K562 (cell line): ENCODE data around the gene CELSR3. TPM values are rescaled to one million over a fixed set of nuclear protein-coding genes. Genes with fewer than 3 reads are reported as not detected.

Experiments
- BCOR ChIP-seq: fragments of 450-650 bp; IDR thresholded peaks from 2 replicates; pipeline ENCODE4 v1.6.1; 2016
- BRD9 ChIP-seq: fragments of 450-650 bp; IDR thresholded peaks from 2 replicates; pipeline ENCODE4 v1.6.1; 2018; ENCODE audit warnings: low read depth; ENCODE audit not compliant: partially characterized antibody
- CREB1 ChIP-seq, 2 experiments: sonication (generic) in 1 of 2; formaldehyde crosslinking in 1 of 2; IDR thresholded peaks; 2 replicates each; pipeline versions ENCODE4 v1.6.1 to v1.8.0; 2012 to 2022; ENCODE audit warnings: inconsistent platforms in 1 of 2, mild to moderate bottlenecking in 1 of 2, missing genetic modification reagents in 1 of 2, moderate library complexity in 1 of 2
- HMG20B ChIP-seq: fragments of 250-450 bp; sonication (Bioruptor Pico); IDR thresholded peaks from 2 replicates; pipeline ENCODE4 v1.5.0; 2021; ENCODE audit warnings: mild to moderate bottlenecking
- polyA plus RNA-seq, 8 experiments: library from polyadenylated mRNA; depleted of rRNA in 4 of 8; stranded (reverse) in 5 of 8; unstranded in 3 of 8; fragments of >200 nt; fragmentation: Nextera tagmentation in 2 of 8; fragmentation: Illumina TruSeq in 1 of 8; extraction: Ambion mirVana in 2 of 8; extraction: Trizol in 1 of 8; gene quantifications; 2 replicates each; pipeline versions ENCODE4 v1.2.1 to v1.2.3, GENCODE V29; 2011 to 2014; ENCODE audit warnings: inconsistent platforms in 1 of 8, missing spikeins in 1 of 8
- total RNA-seq, 7 experiments: library from RNA; depleted of rRNA in 6 of 7; stranded (reverse); fragments of >200 nt in 6 of 7; fragmentation: Illumina TruSeq in 2 of 7; extraction: Trizol in 2 of 7; gene quantifications; 2 replicates each; pipeline versions ENCODE4 v1.2.1 to v1.2.3, GENCODE V29; 2011 to 2021; ENCODE audit warnings: low replicate concordance in 1 of 7
- TF ChIP-seq, protein P1 (sequence below): sonication (generic); formaldehyde crosslinking; IDR thresholded peaks from 2 replicates; pipeline ENCODE4 v1.8.1; 2023; ENCODE audit warnings: mild to moderate bottlenecking, missing genetic modification reagents
- TF ChIP-seq, protein P2 (sequence below): fragments of 450-650 bp; formaldehyde crosslinking; IDR thresholded peaks from 2 replicates; pipeline ENCODE4 v1.4.0; 2020; ENCODE audit warnings: mild to moderate bottlenecking
- TF ChIP-seq, protein P3 (sequence below): fragments of 450-650 bp; formaldehyde crosslinking; IDR thresholded peaks from 2 replicates; pipeline ENCODE4 v1.4.0; 2020; ENCODE audit warnings: mild to moderate bottlenecking, moderate library complexity
- TF ChIP-seq, protein P4 (sequence below): fragments of 200-600 bp; sonication (generic); IDR thresholded peaks from one replicate; pipeline ENCODE4 v1.6.1; 2012; ENCODE audit warnings: mild to moderate bottlenecking, low read depth, low read length, inconsistent platforms

Gene CELSR3
- total and polyA plus RNA-seq, 9 of the 15 experiments (the other 6 are each of a cell fraction or from before 2014, with no cell fraction given) = 0.10 to 2.7 (median 0.76) TPM

DNA sequence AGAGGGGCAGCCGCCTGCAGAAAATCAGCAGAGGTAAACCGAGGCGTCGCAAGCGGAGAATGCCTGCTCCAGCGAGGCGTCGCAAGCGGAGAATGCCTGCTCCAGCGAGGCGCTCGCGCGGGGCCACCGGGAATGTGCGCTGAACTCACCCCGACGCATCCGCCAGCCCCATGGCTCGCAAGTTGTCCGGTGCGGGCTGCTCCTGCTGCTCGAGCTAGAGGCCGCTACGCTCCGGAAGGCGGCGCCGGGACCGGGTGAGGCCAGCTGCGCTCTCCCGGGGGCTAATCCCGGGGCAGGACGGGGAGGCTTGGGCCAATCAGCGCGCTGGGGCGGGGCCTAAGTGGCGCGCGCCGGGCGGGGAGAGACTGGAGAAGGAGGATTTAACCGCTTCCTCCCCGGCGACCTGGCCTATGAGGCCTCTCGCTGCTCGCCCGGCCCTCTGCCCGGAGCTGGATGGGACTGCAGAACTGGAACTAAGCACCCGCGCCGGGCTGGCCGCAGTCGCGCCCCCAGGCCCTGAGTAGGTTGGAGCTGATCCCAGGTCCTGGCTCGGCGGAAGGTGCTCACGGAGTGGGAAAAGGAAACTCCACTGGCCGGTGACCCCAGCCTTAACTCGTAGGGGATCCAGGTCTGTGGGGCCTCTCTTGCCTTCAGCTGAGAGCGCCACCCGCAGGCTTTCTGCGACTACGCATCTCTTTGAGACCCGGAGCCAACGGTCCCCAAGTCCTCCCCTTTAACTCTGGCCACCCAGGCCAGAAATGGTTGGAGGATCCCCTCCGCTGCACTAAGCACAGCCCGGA, 27.3 kb downstream of the CELSR3 start, which contains the start of gene SLC26A6 (continued):
- TF ChIP-seq, protein P1, sequence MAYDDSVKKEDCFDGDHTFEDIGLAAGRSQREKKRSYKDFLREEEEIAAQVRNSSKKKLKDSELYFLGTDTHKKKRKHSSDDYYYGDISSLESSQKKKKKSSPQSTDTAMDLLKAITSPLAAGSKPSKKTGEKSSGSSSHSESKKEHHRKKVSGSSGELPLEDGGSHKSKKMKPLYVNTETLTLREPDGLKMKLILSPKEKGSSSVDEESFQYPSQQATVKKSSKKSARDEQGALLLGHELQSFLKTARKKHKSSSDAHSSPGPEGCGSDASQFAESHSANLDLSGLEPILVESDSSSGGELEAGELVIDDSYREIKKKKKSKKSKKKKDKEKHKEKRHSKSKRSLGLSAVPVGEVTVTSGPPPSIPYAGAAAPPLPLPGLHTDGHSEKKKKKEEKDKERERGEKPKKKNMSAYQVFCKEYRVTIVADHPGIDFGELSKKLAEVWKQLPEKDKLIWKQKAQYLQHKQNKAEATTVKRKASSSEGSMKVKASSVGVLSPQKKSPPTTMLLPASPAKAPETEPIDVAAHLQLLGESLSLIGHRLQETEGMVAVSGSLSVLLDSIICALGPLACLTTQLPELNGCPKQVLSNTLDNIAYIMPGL (CRISPR knock-in tag) = no peak
- TF ChIP-seq CREB1 (IDR thresholded peaks at IDR 0.05) = no peak
- TF ChIP-seq CREB1 (CRISPR knock-in tag; IDR thresholded peaks at IDR 0.05) = peak; percentile 67; the same call in 1 of the 2 replicates
- TF ChIP-seq, protein P2, sequence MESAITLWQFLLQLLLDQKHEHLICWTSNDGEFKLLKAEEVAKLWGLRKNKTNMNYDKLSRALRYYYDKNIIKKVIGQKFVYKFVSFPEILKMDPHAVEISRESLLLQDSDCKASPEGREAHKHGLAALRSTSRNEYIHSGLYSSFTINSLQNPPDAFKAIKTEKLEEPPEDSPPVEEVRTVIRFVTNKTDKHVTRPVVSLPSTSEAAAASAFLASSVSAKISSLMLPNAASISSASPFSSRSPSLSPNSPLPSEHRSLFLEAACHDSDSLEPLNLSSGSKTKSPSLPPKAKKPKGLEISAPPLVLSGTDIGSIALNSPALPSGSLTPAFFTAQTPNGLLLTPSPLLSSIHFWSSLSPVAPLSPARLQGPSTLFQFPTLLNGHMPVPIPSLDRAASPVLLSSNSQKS (CRISPR knock-in tag) = no peak
- TF ChIP-seq BCOR = no peak
- no peak for TF ChIP-seq HMG20B (CRISPR knock-in tag)
- TF ChIP-seq BRD9 = peak; percentile 30
- TF ChIP-seq, protein P3, sequence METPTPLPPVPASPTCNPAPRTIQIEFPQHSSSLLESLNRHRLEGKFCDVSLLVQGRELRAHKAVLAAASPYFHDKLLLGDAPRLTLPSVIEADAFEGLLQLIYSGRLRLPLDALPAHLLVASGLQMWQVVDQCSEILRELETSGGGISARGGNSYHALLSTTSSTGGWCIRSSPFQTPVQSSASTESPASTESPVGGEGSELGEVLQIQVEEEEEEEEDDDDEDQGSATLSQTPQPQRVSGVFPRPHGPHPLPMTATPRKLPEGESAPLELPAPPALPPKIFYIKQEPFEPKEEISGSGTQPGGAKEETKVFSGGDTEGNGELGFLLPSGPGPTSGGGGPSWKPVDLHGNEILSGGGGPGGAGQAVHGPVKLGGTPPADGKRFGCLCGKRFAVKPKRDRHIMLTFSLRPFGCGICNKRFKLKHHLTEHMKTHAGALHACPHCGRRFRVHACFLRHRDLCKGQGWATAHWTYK (CRISPR knock-in tag) = no peak
- TF ChIP-seq, protein P4, sequence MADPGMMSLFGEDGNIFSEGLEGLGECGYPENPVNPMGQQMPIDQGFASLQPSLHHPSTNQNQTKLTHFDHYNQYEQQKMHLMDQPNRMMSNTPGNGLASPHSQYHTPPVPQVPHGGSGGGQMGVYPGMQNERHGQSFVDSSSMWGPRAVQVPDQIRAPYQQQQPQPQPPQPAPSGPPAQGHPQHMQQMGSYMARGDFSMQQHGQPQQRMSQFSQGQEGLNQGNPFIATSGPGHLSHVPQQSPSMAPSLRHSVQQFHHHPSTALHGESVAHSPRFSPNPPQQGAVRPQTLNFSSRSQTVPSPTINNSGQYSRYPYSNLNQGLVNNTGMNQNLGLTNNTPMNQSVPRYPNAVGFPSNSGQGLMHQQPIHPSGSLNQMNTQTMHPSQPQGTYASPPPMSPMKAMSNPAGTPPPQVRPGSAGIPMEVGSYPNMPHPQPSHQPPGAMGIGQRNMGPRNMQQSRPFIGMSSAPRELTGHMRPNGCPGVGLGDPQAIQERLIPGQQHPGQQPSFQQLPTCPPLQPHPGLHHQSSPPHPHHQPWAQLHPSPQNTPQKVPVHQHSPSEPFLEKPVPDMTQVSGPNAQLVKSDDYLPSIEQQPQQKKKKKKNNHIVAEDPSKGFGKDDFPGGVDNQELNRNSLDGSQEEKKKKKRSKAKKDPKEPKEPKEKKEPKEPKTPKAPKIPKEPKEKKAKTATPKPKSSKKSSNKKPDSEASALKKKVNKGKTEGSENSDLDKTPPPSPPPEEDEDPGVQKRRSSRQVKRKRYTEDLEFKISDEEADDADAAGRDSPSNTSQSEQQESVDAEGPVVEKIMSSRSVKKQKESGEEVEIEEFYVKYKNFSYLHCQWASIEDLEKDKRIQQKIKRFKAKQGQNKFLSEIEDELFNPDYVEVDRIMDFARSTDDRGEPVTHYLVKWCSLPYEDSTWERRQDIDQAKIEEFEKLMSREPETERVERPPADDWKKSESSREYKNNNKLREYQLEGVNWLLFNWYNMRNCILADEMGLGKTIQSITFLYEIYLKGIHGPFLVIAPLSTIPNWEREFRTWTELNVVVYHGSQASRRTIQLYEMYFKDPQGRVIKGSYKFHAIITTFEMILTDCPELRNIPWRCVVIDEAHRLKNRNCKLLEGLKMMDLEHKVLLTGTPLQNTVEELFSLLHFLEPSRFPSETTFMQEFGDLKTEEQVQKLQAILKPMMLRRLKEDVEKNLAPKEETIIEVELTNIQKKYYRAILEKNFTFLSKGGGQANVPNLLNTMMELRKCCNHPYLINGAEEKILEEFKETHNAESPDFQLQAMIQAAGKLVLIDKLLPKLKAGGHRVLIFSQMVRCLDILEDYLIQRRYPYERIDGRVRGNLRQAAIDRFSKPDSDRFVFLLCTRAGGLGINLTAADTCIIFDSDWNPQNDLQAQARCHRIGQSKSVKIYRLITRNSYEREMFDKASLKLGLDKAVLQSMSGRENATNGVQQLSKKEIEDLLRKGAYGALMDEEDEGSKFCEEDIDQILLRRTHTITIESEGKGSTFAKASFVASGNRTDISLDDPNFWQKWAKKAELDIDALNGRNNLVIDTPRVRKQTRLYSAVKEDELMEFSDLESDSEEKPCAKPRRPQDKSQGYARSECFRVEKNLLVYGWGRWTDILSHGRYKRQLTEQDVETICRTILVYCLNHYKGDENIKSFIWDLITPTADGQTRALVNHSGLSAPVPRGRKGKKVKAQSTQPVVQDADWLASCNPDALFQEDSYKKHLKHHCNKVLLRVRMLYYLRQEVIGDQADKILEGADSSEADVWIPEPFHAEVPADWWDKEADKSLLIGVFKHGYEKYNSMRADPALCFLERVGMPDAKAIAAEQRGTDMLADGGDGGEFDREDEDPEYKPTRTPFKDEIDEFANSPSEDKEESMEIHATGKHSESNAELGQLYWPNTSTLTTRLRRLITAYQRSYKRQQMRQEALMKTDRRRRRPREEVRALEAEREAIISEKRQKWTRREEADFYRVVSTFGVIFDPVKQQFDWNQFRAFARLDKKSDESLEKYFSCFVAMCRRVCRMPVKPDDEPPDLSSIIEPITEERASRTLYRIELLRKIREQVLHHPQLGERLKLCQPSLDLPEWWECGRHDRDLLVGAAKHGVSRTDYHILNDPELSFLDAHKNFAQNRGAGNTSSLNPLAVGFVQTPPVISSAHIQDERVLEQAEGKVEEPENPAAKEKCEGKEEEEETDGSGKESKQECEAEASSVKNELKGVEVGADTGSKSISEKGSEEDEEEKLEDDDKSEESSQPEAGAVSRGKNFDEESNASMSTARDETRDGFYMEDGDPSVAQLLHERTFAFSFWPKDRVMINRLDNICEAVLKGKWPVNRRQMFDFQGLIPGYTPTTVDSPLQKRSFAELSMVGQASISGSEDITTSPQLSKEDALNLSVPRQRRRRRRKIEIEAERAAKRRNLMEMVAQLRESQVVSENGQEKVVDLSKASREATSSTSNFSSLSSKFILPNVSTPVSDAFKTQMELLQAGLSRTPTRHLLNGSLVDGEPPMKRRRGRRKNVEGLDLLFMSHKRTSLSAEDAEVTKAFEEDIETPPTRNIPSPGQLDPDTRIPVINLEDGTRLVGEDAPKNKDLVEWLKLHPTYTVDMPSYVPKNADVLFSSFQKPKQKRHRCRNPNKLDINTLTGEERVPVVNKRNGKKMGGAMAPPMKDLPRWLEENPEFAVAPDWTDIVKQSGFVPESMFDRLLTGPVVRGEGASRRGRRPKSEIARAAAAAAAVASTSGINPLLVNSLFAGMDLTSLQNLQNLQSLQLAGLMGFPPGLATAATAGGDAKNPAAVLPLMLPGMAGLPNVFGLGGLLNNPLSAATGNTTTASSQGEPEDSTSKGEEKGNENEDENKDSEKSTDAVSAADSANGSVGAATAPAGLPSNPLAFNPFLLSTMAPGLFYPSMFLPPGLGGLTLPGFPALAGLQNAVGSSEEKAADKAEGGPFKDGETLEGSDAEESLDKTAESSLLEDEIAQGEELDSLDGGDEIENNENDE = no peak
